NCI-H1694 (cell line): Measurements from ENCODE around the gene KCNA2.

ENCODE experiments used
- DNase-seq: peaks from one replicate; lab custom pipeline; 2025; lab: John Stamatoyannopoulos, UW

The KCNA2 gene

DNA sequence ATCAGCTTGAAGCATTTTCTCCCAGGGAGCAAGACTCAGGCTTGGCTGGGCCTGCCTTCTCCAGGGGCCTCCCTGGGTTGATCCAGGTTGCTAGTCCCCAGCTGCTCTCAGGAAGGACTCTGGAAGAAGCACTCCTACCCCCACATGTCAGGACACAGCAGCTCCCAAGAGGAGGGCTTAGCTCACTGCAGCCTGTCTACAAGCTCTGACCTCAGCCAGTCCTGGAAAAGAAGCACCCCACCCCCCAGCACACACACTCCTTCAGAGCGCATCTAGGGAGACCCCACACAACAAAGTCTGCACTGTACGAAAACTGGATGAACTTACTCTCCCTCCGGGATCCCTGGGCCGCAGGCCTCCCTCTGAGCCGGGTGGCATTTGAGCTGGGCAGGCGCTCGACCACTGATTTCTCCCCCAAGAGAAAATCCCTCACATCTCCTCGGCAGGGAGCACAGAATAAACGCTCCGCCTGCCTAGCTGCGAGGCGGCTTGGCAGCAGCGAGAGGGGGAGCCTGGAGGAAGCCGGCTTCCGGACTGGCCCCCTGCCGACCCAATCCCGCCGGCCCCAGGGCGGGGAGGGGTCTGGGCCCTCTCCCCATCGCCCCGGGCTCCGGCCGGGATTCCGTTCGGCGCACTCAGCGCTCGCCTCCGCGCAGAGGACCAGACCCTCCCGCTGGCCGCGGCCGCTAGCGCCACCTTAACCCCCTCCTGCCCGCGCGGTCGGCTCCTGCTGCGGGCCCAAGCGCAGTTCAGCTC lies at the start of gene KCNA2:
TSS of gene KCNA2 (minus strand) at position 458 of the 756 bp plus-strand sequence. CDS start 1,576 bp downstream, outside the sequence.
- peak; percentile 42 for DNase-seq

DNA sequence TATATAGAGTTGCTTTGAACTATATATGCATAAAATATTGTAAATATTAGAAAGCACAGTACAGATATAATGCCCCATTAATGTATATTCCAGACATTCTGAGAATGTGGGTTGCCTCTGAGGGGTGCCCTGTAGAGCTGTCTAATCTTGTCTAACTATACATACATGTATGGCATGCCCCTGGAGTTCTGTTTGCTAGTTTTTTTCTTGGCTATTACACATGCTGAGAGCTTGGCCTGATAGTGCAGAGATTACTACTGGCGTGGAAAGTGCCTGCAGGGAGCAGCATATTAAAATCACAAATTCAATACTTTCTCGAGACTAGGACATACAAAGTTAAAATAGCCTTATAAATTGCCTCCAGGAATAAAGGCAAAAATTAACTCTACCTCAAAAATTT lies 44.5 kb upstream of the KCNA2 start:
- DNase-seq, result no peak

DNA sequence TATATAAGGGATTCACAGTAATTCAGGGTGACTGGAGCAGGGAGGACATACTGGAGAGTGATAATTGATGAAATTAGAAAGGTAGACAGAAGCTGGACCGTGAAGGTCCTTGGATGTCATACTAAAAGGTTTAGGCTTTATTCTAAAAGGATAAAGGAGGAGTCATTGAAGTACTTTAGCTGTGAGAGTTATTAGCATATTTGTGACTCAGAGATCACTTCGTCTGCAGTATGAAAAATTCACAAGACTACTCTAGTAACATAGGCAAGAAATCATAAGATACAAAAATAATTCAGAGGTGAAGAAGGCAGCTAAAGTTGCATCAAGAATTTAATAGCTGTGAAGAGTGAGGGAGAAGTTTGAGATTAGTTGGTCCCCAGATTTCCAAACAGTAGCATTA lies 42.3 kb upstream of the KCNA2 start:
- DNase-seq, result no peak

DNA sequence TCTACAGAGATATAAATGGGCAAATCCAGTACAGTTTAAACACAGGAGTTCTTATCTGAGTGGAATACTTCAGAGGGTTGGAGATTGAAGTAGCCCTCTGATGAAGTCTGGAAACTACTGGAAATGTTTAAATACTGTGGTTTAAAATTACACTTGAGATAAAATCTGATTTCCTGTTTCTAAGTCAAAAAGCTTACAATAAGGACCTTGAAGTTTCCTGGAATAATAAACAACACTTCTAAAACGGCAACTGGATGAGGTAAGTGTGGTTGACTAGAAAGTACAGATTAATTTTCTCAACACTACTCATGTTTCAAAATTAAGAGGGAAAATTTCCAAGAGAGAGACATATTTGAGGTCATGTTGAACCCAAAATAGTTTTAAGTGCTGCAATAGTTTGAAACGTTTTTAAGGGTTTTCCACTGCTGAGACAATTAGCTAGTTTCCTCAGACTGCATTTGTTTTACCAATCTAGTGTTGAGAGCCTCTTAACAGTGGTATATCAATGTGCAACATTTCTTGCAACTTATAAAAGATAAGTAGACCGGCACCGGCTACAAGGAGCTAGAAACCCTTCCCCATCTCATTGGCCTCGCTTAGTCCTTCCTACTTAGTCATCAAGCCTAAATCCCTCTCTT lies 41.2 kb upstream of the KCNA2 start:
- DNase-seq, result no peak

DNA sequence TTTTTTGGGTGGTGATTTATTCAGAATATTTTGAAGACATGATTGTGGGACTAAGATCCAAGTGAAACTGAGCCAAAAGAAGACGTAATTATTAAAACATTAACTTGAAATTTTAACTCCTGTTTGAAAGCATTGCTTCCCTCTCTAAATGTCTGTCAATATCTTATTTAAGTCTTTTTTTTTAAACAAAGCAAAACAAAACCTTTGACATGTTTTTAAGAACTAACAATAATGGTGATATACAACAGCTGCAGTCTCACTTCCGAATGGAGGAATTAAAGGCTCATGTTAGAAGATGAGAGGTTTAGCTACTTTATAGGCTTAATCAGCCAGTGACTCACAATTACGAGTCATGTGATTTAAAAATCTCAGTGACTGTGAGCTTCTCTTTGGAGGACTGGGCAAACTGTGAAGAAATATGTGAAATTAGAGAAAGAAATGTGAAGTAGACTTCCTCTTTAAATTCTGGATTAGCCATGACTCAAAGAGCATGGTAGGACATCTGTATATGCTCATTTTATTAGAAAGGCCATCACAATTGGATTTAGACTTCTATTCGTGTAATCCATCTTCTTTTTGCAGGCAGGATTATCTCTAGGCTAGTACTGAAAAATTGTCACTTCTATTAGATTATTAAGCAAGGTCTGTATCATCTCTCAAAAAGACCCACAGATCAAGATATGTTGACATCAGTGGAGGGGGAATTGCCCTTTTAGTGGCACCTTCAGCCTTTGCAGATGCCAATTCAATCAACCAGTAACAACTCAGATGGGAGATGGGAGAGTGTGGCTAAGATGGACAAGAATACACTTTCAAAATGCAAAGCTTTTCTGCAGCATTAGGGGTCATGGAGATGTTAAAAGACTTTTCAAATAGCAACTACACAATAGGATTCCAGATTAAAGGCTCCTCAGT lies 39.9 kb upstream of the KCNA2 start:
- DNase-seq, result no peak

DNA sequence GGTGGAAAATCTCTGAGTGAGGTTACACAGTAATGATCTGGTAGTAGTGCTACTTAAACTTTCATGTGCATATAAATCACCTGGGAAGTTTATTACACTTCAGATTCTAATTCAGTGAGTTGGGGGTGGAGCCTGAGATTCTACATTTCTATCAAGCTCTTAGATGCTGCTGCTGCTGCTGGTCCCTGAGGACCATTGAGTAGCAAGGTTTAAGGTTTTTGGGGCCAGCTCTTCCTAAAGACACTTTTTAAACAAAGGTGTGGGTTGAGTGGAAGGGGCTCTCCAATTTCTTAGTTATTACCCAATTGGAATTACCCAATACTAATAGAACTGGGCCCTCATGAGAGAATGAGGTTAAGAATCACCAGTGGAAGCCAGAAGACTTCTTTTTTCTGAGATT lies 39.1 kb upstream of the KCNA2 start:
- no peak for DNase-seq

DNA sequence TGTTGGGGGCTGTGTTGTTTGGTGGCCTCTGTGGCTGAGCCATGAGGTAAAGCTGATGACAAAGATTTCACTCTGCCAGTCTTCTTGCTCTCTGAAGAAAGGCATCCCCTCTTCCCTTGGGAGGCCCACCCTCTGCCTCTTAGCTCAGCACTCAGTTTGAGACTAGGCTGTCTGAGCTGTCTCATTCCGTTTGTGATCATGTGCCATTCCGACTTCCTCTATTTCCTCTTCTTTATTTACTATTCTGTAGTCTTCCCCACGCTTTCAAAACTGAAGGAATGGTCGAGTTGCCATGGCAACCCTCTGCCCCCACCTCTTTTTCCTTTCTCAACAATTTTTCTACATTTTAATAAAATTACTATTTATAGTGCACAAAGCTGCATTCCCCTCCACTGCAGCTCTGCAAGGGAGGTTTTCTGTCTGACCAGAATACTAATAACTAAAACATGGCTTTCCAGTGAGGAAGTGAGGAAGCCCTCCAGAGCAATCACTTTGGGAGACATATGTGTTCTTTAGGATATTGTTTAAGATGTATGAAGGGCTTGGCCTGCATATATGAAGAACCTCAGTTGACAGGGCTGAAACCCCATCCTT lies 37.8 kb upstream of the KCNA2 start:
- DNase-seq, result no peak

DNA sequence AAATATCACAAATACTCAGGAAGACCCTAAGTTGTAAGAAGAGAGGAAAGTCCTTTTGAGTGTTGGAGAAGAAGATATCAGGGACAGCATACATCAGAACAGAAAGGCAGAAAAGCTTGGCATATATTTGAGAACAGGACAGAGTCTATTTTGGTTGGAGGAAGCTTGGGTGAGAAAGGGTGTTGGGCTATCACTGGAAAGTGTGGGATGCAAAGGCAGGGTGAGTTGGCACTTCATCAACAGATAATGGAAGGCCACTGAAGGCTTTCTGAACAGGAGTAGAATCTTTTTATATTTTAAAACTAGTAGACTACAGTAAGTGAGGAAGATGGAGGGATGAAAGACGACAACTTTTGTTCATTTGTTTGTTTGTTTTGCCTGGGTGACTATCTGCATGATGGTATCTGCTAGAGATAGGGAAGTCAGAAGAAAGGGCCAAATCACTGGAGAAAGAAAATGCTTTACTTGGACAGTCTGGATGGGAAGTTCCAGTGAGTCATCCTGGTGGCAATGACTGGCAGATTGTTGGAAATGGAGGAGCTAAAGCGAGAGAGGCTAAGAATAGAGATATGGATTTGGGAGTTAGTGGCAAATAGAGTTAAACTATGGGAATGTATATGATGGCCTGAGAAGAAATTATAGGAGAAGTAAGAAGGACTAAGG lies 33.7 kb upstream of the KCNA2 start:
- no peak for DNase-seq

DNA sequence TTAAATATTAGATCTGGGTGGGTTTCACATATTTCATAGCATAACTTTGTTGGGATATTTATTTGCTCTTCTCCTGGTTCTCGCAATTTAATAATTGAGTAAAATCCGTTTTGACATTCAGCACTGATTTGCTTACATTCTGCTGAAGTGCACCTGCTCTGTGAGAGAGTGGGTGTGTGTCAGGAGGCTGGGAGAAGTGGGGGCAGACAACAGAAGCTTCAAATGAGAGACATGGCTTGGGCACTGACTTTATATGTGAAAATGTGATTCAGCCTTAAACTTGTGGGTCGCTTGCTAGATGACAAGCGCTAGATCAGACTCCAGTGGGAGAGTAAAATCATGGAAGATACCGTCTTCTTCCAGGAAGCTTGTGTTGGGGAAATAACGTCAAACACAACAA lies 32.4 kb upstream of the KCNA2 start:
- DNase-seq, result no peak

DNA sequence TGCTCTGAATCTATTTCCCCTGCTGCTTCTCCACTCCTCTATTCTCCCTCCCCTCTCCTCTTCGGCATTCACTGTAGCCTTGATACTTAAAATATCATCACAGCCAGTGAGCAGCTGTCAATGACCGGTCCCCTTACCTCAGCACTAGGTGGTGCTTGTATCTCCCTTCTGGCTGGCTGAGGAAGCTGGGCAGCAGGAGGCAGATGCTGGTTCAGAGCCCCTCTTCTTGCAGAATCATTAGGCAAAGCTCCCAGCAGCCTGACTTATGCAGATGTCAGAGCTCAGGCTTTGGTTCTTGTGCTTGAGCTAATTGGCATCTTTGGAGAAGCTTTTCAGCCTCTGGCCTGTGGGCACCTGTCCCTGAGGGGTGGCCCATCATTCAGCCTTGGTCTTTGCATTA lies 31.9 kb upstream of the KCNA2 start:
- peak; percentile 23 for DNase-seq

DNA sequence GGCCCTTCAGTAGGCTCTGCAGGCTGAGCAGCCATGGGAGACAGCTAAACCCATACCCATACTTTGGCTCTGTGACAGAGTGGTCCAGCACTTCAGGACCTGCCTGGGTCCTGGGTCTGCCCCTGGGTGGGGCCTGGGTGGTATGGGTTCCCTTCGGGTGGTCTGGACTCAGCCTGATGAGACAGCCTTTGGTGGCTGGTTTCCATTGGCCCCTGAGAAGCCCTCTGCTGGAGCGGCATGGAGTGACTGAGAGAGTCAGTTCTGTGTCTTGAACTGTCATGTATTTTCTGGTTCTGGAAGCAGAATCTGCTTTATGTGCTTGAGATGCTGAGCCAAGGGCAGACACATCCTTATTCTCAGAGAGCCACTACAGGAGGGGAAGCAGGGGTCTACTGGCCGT lies 31.3 kb upstream of the KCNA2 start:
- no peak for DNase-seq

DNA sequence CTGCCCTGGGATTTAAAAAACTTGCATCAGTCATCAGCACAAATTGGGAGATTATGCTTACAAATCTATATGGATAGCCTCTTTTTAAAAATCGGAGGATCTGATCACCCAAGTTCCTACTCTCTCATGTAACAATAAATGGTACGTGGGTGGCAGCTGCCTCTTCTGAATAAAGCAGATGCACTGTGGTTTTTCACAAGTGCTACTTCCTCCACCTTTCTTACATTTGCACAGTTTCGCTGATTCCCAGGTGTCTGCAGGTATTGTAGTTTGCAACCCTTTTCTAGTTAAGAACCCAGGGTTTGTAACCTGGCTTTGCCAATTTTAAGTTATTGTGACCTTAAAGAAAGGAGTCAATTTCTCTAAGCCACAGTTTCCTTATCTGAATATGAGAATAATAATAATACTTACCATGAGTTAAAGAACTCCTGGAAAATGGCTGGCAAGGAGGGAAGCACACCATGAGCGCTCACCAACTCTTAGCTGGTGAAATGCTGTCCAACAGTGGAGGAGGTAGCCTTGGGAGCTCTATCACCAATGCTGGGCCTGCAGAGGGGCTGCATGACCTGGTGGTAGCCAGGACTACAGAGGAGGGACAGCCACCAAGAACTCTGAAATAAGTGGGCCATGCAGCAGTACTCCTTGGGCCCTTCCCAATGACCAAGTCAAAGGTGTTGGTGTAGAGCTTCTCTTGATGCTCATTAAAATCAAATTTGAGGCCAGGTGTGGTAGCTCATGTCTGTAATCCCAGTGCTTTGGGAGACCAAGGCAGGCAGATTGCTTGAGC lies 30.2 kb upstream of the KCNA2 start:
- no peak for DNase-seq

DNA sequence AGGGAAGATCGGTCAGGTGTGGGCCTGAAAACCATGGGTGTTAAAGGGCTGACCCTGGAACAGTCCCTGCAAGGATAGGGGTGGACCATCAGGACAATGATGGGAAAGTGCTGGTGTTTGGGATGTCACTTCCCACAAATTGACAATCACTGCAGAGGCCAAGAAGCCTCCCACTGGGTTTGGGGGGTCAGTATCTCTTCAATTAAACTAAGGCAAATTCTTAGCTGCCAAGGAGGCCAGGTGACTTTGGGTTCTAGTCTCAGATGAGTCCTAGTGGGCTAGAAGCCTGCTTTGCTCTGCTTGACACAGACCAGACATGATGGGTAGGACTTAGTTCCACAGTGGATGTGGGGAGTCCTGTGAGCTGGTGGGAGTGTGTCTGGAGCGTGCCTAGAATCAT lies 29.3 kb upstream of the KCNA2 start:
- no peak for DNase-seq

DNA sequence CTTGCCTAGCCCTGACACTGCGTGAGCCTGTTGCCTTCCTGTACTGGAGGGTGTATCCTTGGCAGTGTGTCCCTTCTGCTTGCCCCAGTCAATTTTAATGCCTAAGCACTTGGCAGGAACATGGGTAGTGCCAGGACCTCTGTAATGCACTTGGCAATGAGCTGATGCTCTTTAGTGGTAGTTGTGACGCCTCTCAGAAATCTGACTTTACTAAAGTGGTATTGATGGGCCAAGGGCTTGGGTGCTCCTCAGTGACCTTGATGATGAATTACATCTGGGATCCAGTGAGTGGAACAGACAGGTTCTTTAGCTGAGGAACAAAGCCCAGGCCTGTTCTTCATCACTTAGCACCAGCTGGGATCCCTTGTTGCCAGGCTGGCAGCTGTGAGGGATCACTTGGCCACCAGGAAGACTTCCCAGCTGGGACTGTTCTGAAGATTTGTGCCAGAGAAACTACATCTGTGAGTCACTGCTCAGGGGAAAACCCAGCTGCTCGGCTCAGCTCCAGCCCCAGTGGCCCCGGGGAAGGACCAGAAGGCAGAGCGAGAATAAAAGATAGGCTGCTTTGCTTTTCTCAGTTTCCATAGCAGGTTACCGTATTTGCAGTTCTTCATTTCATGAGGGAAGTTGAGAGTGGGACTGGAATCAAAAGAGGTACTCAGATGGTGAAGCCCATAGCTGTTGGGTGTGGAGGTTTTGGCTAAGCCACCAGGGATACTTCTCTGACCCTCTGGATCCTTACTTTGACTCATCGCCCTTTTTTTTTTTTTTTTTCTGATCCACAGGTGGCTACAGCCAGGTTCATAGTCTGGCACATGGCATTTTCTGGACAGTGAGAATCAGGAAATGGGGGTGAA lies 28.5 kb upstream of the KCNA2 start:
- DNase-seq, result peak; percentile 94

DNA sequence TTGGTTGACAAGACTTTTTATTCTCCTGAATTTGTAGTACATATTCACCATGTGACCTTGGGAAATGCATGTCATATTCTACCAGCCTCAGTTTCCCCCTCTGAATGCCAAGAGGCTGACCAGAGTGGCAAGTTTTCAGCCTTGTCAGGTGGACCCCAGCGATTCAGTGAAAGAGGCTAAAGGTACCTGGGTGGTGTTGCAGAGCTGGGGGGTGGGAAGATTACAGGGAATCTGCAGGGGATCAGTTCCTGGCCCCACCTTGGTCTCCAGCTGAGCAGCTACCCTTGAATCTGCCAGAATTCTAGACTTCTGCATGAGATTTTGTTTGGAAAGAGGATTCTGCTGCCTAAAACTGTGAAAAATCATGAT lies 27.9 kb upstream of the KCNA2 start:
- no peak for DNase-seq

DNA sequence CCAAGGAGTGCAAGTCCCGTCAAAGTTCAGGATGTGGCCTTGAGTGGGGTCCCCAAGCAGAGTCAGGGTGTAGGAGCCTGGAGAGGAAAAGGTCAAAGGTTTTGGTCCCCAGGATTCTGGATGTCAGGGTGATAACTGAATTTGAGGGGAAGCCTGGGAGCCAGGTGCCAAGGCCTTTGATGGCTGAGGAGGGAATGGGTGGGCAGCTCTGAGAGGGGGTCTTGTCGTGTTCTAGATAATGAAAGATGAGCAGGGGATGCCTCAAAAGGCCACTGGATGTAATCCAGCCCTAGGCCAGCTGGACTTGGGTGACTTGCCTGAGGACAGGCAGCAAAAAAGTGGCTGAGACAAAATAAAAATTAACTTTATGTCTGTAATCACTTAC lies 27.5 kb upstream of the KCNA2 start:
- DNase-seq, result no peak

DNA sequence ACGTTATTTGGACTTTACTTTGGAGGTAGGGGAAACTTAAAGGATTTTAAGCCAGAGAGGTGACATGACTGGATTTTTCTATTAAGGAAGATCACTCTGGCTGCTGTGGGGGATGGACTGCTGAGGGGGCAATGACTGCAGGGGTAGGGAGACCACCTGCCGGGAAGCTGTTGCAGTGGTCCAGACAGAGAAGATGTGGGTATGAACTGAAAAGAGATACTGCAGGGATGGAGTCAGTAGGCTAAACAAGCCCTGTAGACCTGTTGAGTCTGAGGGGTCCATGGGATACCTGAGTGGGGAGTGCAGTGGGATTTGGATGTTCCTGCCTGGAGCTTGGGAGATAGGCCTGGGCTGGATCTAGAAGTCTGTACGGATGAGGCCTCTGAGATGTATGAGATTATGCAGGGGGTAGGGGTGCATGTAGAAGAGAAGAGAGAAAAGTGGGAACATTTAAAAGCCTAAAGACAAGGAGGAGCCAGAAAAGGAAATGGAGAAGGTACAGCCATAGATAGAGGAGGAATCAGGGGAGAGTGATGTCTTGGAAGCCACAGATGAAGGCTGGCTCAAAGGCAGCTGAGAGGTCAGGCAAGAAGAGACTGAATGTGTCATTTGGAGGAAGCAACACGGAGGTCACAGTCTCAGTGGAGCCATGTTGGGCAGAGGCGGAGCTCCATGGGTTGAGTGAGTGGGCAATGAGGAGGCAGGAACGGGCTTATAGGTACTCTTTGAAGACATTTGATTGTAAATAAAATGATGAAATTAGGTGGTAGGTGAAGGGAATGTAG lies 25.9 kb upstream of the KCNA2 start:
- no peak for DNase-seq

DNA sequence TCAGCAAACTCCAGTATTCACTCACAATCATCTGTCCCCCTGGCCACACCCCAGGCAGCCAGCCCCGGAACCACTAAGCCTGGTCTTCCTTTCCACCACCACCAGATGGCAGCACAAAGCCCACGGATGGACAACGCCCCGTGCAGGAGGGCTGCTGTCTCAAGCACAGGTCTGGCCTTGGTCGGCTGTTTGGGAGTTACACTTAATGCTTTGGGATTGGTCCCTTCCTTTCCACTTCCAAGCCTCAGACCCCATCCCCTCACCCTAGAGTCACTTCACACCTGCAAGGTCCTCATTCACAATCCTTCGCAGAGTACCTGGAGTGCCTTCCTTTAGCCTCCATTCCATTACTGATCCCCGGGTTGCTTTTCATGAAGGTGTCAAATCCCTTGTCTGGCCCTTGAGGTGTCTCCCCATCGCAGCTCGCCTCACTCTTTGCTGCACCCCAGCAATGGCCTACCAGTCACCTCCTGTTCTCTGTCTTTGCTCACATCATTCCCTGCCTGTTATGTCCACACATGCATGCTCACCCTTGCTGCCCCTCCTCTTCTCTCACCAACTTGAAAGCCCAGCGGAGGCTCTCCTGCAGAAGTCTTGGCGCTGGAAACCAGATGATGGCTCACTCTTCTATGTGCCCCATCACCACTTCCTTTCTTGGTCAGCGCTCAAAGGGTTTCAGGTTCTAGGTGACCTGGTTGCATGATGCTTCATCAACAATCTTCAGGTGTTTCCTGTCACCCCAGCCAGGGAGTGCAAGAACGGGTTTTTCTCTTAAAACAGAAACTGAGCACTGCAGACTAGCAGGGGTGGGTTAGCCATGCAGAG lies 24.9 kb upstream of the KCNA2 start:
- DNase-seq, result peak; percentile 30
